HepG2 (cell line): Measurements from ENCODE around the gene IMPDH2. TPM values are rescaled to one million over a fixed set of nuclear protein-coding genes. Genes with fewer than 3 reads are reported as not detected.

Source experiments
- BRCA1 ChIP-seq: sonication (generic); formaldehyde crosslinking; IDR thresholded peaks from 2 replicates; pipeline ENCODE4 v1.4.0; 2020; ENCODE audit warnings: missing genetic modification reagents
- ELF3 ChIP-seq: IDR thresholded peaks from 2 replicates; pipeline ENCODE4 v1.6.1; 2016; ENCODE audit warnings: missing genetic modification reagents, missing compliant biosample characterization
- MBNL3 ChIP-seq: fragments of 250-450 bp; sonication (Bioruptor Pico); conservative IDR thresholded peaks from 2 replicates; pipeline ENCODE4 v1.8.0; 2022; ENCODE audit warnings: mild to moderate bottlenecking, inconsistent platforms
- NR2C2 ChIP-seq: sonication (generic); formaldehyde crosslinking; IDR thresholded peaks from 2 replicates; pipeline ENCODE4 v1.4.0; 2020; ENCODE audit warnings: missing genetic modification reagents, mild to moderate bottlenecking, moderate library complexity, borderline replicate concordance
- NR3C1 ChIP-seq: sonication (generic); formaldehyde crosslinking; IDR thresholded peaks from 2 replicates; pipeline ENCODE4 v1.4.0; 2020; ENCODE audit warnings: missing genetic modification reagents
- RAD21 ChIP-seq: fragments of 450-650 bp; formaldehyde crosslinking; IDR thresholded peaks from 2 replicates; pipeline ENCODE4 v1.5.0; 2020; ENCODE audit warnings: mild to moderate bottlenecking
- ZBTB1 ChIP-seq: sonication (generic); formaldehyde crosslinking; IDR thresholded peaks from 2 replicates; pipeline ENCODE4 v1.4.0; 2020; ENCODE audit warnings: missing genetic modification reagents, borderline replicate concordance
- ZBTB21 ChIP-seq: sonication (generic); formaldehyde crosslinking; IDR thresholded peaks from 2 replicates; pipeline ENCODE4 v1.4.0; 2020; ENCODE audit warnings: missing genetic modification reagents
- ZFP82 ChIP-seq: sonication (generic); formaldehyde crosslinking; IDR thresholded peaks from 2 replicates; pipeline ENCODE4 v1.5.1; 2020; ENCODE audit warnings: mild to moderate bottlenecking, missing genetic modification reagents, borderline replicate concordance
- ZNF562 ChIP-seq: sonication (generic); formaldehyde crosslinking; IDR thresholded peaks from 2 replicates; pipeline ENCODE4 v1.8.0; 2022; ENCODE audit warnings: missing genetic modification reagents, borderline replicate concordance
- ZNF775 ChIP-seq: sonication (generic); formaldehyde crosslinking; IDR thresholded peaks from 2 replicates; pipeline ENCODE4 v1.4.0; 2020; ENCODE audit warnings: missing genetic modification reagents, mild to moderate bottlenecking, moderate library complexity, borderline replicate concordance
- polyA plus RNA-seq, 8 experiments: library from polyadenylated mRNA; depleted of rRNA in 3 of 8; stranded (reverse) in 7 of 8; unstranded in 1 of 8; fragments of >200 nt; fragmentation: Illumina TruSeq in 4 of 8; extraction: Trizol in 4 of 8; gene quantifications; 2 replicates each; pipeline versions ENCODE4 v1.2.1 to v1.2.3, GENCODE V29; 2011 to 2016; ENCODE audit warnings: low read depth in 4 of 8, missing spikeins in 1 of 8, mixed read lengths in 1 of 8; ENCODE audit not compliant: insufficient read depth in 1 of 8
- total RNA-seq, 5 experiments: library from RNA; depleted of rRNA; stranded (reverse); fragments of >200 nt; fragmentation: Illumina TruSeq; extraction: Trizol; gene quantifications; 2 replicates each; pipeline ENCODE4 v1.2.3, GENCODE V29; 2016; ENCODE audit warnings: low read depth in 1 of 5
- TF ChIP-seq, protein P1 (sequence below): IDR thresholded peaks from 2 replicates; pipeline ENCODE4 v1.6.1; 2016; ENCODE audit warnings: low read depth, missing genetic modification reagents, missing compliant biosample characterization
- TF ChIP-seq, protein P2 (sequence below): sonication (generic); formaldehyde crosslinking; IDR thresholded peaks from 2 replicates; pipeline ENCODE4 v1.5.0; 2020; ENCODE audit warnings: missing genetic modification reagents, mild to moderate bottlenecking, borderline replicate concordance
- TF ChIP-seq, protein P3 (sequence below): sonication (generic); formaldehyde crosslinking; IDR thresholded peaks from 2 replicates; pipeline ENCODE4 v1.4.0; 2020; ENCODE audit warnings: missing genetic modification reagents
- TF ChIP-seq, protein P4 (sequence below): sonication (generic); formaldehyde crosslinking; IDR thresholded peaks from 2 replicates; pipeline ENCODE4 v1.4.0; 2020; ENCODE audit warnings: mild to moderate bottlenecking, missing genetic modification reagents, borderline replicate concordance
- TF ChIP-seq, protein P5 (sequence below): sonication (generic); formaldehyde crosslinking; IDR thresholded peaks from 2 replicates; pipeline ENCODE4 v1.5.0; 2020; ENCODE audit warnings: missing genetic modification reagents

The IMPDH2 gene
- total and polyA plus RNA-seq, 2 of the 13 experiments (the other 11 are each of a cell fraction or from before 2014, with no cell fraction given), result 248 to 260 TPM

DNA sequence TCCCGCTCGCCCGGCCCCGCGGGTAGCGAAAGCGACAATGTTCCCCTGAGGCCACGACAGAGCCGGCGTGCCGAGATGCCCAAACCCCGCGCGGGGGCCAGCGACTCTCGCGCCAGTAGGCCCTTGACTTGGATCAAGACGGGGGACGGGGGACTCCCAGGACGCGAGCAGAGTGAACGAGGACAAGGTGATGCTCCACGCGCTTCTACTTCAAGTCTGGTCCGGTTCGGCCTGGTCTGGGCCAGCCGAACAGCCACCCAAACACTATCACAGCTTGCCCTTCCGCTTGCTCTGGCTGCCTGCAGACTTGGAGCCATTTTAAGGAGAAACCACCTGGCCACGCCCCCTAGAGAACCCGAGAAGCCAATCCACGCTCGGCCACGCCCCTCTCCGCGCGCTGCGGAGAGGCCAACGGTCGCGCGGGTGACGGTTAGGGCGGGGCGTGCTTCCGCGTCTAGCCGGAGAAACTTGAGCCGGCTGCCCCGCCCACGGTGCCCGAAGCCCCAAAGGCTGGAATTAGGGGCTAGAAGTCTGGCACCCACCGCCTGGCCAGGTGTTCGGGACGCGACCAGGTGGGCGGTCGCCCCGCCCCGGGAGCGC lies 7.9 kb downstream of the IMPDH2 start (continued):
- TF ChIP-seq ZNF775 (CRISPR knock-in tag), result no peak
- TF ChIP-seq ZBTB1 (CRISPR knock-in tag), result no peak
- TF ChIP-seq ZBTB21 (CRISPR knock-in tag), result 0 out of 2 replicates have a peak, but pooled peaks have one; percentile 34
- TF ChIP-seq, protein P1, sequence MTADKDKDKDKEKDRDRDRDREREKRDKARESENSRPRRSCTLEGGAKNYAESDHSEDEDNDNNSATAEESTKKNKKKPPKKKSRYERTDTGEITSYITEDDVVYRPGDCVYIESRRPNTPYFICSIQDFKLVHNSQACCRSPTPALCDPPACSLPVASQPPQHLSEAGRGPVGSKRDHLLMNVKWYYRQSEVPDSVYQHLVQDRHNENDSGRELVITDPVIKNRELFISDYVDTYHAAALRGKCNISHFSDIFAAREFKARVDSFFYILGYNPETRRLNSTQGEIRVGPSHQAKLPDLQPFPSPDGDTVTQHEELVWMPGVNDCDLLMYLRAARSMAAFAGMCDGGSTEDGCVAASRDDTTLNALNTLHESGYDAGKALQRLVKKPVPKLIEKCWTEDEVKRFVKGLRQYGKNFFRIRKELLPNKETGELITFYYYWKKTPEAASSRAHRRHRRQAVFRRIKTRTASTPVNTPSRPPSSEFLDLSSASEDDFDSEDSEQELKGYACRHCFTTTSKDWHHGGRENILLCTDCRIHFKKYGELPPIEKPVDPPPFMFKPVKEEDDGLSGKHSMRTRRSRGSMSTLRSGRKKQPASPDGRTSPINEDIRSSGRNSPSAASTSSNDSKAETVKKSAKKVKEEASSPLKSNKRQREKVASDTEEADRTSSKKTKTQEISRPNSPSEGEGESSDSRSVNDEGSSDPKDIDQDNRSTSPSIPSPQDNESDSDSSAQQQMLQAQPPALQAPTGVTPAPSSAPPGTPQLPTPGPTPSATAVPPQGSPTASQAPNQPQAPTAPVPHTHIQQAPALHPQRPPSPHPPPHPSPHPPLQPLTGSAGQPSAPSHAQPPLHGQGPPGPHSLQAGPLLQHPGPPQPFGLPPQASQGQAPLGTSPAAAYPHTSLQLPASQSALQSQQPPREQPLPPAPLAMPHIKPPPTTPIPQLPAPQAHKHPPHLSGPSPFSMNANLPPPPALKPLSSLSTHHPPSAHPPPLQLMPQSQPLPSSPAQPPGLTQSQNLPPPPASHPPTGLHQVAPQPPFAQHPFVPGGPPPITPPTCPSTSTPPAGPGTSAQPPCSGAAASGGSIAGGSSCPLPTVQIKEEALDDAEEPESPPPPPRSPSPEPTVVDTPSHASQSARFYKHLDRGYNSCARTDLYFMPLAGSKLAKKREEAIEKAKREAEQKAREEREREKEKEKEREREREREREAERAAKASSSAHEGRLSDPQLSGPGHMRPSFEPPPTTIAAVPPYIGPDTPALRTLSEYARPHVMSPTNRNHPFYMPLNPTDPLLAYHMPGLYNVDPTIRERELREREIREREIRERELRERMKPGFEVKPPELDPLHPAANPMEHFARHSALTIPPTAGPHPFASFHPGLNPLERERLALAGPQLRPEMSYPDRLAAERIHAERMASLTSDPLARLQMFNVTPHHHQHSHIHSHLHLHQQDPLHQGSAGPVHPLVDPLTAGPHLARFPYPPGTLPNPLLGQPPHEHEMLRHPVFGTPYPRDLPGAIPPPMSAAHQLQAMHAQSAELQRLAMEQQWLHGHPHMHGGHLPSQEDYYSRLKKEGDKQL (CRISPR knock-in tag), result no peak; the same call in 1 of the 2 replicates
- peak; percentile 70; the same call in 1 of the 2 replicates for TF ChIP-seq ELF3 (CRISPR knock-in tag)
- TF ChIP-seq, protein P2, sequence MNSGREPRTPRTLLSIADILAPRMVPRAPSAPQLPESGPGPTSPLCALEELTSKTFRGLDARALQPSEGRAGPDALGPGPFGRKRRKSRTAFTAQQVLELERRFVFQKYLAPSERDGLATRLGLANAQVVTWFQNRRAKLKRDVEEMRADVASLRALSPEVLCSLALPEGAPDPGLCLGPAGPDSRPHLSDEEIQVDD (CRISPR knock-in tag), result no peak
- TF ChIP-seq NR2C2 (CRISPR knock-in tag), result no peak; the same call in 1 of the 2 replicates
- no peak for TF ChIP-seq RAD21
- TF ChIP-seq NR3C1 (CRISPR knock-in tag), result no peak
- peak; percentile 18; the same call in 1 of the 2 replicates for TF ChIP-seq BRCA1 (CRISPR knock-in tag)
- TF ChIP-seq, protein P3, sequence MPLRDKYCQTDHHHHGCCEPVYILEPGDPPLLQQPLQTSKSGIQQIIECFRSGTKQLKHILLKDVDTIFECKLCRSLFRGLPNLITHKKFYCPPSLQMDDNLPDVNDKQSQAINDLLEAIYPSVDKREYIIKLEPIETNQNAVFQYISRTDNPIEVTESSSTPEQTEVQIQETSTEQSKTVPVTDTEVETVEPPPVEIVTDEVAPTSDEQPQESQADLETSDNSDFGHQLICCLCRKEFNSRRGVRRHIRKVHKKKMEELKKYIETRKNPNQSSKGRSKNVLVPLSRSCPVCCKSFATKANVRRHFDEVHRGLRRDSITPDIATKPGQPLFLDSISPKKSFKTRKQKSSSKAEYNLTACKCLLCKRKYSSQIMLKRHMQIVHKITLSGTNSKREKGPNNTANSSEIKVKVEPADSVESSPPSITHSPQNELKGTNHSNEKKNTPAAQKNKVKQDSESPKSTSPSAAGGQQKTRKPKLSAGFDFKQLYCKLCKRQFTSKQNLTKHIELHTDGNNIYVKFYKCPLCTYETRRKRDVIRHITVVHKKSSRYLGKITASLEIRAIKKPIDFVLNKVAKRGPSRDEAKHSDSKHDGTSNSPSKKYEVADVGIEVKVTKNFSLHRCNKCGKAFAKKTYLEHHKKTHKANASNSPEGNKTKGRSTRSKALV (CRISPR knock-in tag), result no peak; the same call in none of the 2 replicates
- TF ChIP-seq ZFP82, result peak; percentile 92; the same call in 1 of the 2 replicates
- no peak for TF ChIP-seq MBNL3
- TF ChIP-seq, protein P4, sequence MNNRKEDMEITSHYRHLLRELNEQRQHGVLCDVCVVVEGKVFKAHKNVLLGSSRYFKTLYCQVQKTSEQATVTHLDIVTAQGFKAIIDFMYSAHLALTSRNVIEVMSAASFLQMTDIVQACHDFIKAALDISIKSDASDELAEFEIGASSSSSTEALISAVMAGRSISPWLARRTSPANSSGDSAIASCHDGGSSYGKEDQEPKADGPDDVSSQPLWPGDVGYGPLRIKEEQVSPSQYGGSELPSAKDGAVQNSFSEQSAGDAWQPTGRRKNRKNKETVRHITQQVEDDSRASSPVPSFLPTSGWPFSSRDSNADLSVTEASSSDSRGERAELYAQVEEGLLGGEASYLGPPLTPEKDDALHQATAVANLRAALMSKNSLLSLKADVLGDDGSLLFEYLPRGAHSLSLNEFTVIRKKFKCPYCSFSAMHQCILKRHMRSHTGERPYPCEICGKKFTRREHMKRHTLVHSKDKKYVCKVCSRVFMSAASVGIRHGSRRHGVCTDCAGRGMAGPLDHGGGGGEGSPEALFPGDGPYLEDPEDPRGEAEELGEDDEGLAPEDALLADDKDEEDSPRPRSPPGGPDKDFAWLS (CRISPR knock-in tag), result no peak
- TF ChIP-seq, protein P5, sequence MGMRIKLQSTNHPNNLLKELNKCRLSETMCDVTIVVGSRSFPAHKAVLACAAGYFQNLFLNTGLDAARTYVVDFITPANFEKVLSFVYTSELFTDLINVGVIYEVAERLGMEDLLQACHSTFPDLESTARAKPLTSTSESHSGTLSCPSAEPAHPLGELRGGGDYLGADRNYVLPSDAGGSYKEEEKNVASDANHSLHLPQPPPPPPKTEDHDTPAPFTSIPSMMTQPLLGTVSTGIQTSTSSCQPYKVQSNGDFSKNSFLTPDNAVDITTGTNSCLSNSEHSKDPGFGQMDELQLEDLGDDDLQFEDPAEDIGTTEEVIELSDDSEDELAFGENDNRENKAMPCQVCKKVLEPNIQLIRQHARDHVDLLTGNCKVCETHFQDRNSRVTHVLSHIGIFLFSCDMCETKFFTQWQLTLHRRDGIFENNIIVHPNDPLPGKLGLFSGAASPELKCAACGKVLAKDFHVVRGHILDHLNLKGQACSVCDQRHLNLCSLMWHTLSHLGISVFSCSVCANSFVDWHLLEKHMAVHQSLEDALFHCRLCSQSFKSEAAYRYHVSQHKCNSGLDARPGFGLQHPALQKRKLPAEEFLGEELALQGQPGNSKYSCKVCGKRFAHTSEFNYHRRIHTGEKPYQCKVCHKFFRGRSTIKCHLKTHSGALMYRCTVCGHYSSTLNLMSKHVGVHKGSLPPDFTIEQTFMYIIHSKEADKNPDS, result no peak
- TF ChIP-seq ZNF562 (CRISPR knock-in tag), result no peak
